GM19240 (cell line): ENCODE results near the gene ABHD16B.

Experiments used
- DNase-seq: peaks from one replicate; pipeline ENCODE4 v3.0.0; 2011; ENCODE audit warnings: low spot score; ENCODE audit not compliant: insufficient read length

Gene ABHD16B

GRCh38 chr20:63894358-63895201 lies 33.3 kb downstream of the ABHD16B start, which contains the start of gene DNAJC5:
Gene DNAJC5 (plus strand): TSS chr20:63895126. CDS start chr20:63928346, 33,220 bp downstream.
- peak; percentile 100 for DNase-seq

- no peak for DNase-seq
These were observed 34.1 kb downstream of the ABHD16B start for GRCh38 chr20:63895202-63895951.

GRCh38 chr20:63895952-63896263 lies 34.6 kb downstream of the ABHD16B start:
- no peak for DNase-seq

- peak; percentile 83 for DNase-seq
These were observed 35.2 kb downstream of the ABHD16B start for GRCh38 chr20:63896264-63897105.

GRCh38 chr20:63897978-63898561 lies 36.8 kb downstream of the ABHD16B start:
- no peak for DNase-seq

GRCh38 chr20:63898882-63899558 lies 37.7 kb downstream of the ABHD16B start:
- no peak for DNase-seq

GRCh38 chr20:63900413-63900812 lies 39.1 kb downstream of the ABHD16B start:
- DNase-seq = no peak

- no peak for DNase-seq
These were observed 42.7 kb downstream of the ABHD16B start for GRCh38 chr20:63903796-63904561.

- no peak for DNase-seq
These were observed 46.8 kb downstream of the ABHD16B start for GRCh38 chr20:63908008-63908682.

- DNase-seq = no peak
These were observed 49.9 kb downstream of the ABHD16B start for GRCh38 chr20:63911176-63911575.
